HG03571 (cell line): Measurements from ENCODE around the gene SLC6A6.

ENCODE experiments used
- ATAC-seq: cut with Tn5 transposase; IDR thresholded peaks from one replicate; pipeline ENCODE4 v1.9.1; 2021; ENCODE audit not compliant: unreplicated experiment

The SLC6A6 gene

DNA sequence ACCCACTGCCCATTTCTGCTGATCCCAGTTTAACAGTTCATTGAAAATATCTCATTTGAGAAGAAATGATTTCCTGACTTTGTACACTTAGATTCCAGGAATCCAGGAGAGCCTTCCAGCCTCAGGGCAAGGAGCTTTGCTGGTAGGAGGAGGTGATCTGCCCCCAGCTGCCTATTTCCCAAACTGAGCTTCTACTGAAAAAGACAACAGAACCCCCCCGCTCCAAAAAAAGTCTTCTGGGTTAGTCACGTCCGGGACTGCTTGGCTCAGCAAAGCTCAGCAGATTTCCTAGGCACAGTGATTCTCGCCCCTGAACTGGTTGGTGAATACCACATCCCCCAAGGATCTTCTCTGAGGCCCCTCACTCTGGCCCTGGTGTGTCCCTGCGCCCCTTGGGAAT, 13.1 kb downstream of the SLC6A6 start:
- ATAC-seq: no peak

DNA sequence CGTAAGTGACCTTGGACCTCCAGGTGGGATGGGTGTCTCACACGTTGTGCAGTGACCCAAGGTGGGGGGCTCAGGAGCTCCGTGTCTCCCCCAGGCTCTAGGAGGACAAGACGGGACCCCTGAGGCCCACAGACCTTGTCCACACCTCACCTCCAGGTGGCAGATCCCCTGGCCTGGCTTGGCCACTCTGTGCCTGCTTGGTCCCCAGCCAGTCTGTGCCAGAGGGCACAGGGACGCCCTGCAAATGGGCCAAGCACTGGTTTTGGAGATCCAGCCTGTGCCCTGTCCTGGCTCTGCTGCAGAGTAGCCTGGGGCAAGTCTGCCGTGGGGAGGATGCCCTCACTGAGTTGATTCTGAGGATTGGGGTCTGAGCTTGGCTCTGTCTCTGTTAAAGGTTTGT, 14.0 kb downstream of the SLC6A6 start:
- no peak for ATAC-seq

GRCh38 chr3:14418296-14419250, 16.2 kb downstream of the SLC6A6 start:
- no peak for ATAC-seq

GRCh38 chr3:14422016-14422963, 19.9 kb downstream of the SLC6A6 start:
- no peak for ATAC-seq

DNA sequence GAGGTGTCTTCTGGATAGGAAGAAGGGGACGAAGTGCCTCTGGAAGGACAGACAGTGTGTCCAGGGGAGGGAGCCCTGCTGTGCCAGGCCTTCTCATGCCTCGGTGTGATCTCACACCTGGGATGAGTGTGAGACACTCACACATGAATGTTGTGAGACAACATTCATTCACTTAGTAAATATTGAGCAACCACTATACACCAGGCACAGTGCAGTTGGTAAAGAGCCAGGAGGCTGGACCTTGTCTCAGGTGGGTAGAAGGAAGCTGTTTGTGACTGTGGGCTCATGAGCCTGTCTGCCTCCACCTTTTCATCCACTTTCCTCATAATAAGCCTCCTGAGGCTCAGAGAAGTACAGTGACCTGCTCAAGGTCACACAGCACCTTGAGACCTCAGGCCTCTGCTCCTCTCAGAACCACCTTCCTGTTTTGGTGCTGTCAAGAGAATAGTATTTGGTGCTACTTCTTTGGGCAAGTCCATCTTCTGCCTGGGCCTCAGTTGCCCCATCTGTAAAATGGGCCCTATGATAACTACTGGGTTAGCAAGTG, 20.9 kb downstream of the SLC6A6 start:
- ATAC-seq: no peak

- no peak for ATAC-seq
These were observed 21.6 kb downstream of the SLC6A6 start for GRCh38 chr3:14423963-14424362.

GRCh38 chr3:14424711-14425580, 22.5 kb downstream of the SLC6A6 start:
- ATAC-seq: no peak

- ATAC-seq: peak; percentile 70
These were observed 23.3 kb downstream of the SLC6A6 start for GRCh38 chr3:14425581-14426304.

GRCh38 chr3:14426305-14426620, 23.9 kb downstream of the SLC6A6 start:
- no peak for ATAC-seq

- ATAC-seq: no peak
These were observed 26.0 kb downstream of the SLC6A6 start for GRCh38 chr3:14428087-14429033.

DNA sequence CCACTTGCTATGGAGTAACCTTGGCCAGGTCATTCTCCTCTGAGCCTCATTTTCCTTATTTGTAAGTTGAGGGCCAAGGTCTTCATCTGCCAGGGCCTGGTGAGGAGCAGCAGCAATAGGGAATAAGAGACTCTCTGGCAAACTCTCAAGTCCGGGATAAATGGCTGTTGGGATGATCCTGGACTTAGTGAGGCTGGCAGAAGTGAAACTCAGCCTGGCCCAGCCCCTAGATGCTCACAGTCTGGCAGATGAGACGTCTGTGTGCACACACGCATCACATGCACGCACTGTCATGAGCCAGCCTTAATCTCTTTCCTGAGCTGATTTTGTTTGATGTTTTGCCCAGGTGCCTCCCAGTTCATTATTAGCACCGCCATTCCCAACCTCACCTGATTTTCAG, 26.8 kb downstream of the SLC6A6 start:
- no peak for ATAC-seq

DNA sequence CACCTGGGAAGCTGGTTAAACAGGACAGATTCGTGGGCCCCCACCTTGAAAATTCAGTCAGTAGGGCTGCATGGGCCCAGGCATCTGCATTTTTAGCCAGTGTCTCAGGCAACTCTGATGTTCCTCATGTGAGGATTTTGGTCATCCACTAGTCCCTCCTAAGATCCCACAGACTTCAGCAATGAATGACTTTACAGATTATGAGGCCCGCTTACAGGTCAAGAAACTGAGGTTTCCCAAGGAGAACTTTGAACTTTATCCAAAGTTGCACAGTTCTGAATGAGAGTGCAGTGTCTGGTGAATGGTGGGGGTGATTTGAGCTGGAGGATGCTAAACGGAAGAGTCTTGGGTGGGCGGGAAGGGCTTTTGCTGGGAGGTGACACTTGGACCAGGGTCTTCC, 27.2 kb downstream of the SLC6A6 start:
- no peak for ATAC-seq

DNA sequence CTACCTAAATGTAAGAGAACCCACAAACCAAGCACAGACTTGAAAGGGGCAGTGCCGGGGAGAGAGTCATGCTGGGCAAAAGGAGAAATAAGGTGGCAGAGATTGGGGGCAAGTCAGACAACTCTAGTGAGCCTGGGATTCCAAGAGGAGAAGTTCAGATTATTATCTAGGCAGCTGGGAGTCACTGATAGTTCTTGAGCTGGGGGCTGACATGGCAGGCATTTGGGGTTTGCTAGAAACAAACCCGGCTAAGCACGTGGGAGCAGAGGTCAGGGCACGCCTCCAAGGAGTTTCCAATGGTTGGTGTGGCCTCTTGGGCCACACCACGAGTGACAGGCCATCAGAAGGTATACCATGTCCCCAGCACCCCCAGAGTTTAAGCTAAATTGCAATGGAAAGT, 27.6 kb downstream of the SLC6A6 start:
- no peak for ATAC-seq

DNA sequence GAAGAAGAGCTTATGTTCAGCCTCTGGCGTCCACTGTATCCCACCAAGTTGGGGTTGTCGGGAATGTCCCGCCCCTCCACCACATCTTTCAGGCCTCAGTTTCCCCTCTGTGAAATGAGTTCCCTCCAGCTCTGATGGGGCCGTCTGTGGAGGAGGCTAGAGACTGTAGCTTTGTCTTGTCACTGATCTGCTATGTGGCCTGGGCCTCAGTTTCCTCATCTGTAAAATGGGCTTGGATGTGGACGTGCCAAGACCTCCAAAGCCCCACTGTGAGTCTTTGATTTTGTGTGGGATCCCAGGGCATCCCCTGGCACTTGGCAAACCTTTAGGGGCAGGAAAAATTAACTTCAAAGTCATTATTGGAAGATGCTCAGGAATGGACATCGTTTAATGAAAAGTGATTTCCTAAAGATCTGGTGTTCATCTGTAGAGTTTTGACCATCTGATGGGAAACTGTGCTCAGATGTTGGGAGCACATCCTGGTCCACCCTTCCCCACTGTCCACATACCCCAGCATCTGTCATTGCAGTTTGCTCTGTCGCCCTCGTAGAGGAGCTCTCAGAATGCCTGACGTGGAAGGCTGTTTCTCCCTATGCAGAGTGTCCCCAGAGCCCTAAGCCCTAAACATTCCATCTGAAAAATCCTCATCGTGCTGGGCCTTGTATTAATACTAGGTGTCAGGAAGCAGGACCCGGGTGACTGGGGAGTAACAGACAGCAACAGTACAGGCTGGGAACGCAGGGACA, 28.5 kb downstream of the SLC6A6 start:
- ATAC-seq: no peak

DNA sequence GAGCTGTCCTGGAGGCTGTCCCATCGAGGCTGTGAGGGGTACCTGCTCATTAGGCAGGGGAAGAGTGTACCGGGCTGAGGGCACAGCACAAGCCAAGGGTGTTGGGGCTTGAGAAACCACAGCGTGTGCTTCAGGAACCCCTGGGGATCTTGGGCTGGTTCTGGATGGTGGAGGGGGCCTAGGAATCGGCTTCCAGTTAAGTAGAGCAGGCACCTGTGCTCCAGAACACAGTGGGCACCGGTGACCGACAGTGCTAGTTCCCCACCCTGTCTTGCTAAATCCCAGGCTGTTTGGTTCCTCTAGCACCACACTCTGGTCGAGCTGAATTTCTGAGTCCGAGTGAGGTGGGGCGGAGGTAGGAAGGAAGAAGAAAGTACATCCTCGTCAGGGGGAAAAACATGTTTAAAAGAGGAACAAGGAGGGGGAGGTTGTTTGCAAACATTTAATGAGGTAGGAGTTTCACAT, 29.1 kb downstream of the SLC6A6 start:
- peak; percentile 20 for ATAC-seq

GRCh38 chr3:14431917-14432834, 29.8 kb downstream of the SLC6A6 start:
- ATAC-seq: peak; percentile 82

DNA sequence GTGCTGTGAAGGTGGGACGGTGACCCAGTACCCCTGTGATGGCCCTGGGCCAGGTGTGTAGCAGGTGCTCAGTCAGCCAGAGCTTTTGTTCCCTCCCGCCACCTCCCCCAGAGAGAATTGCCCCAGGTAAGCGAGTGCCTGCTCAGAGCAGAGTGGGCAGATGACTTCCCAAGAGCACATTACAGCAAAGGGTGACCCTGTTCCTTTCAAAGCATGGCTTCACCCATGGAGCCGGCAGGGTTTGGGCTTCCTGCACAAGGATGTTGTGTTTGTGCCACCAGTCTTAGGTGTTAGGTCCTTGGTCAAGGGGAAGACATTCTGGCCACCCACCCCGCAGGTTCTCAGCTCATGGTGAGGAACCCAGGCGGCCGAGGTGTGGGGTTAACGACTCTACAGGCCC, 30.7 kb downstream of the SLC6A6 start:
- ATAC-seq: no peak
